Measurements from ENCODE around the gene LRRC27.
"Not testable (repeated sequence)": the region's sequence is repeated elsewhere in the genome, so short reads cannot be mapped to it uniquely, and the experiment has no call there.

LRRC27 gene

GRCh38 chr10:132374176-132374575, 42.2 kb downstream of the LRRC27 start:
- Histone ChIP-seq H3K9me3 (ENCODE audit: low read length) (no peaks in the 10 kb centered on the region), H3K4me3 (ENCODE audit: low read depth in 1 of 2, low read length in 2 of 2) (no peak overlapping the region), H3K27ac (ENCODE audit: low read depth, low read length) (no peak overlapping the region), H3K4me1 (ENCODE audit: insufficient read depth, low read length) (no peaks in the 10 kb centered on the region), H3K36me3 (ENCODE audit: insufficient read depth, low read length) (no peaks in the 10 kb centered on the region), H3K27me3 (ENCODE audit: control insufficient read depth in 1 of 2, insufficient read depth in 2 of 2, low read length in 2 of 2) (no peaks in the 10 kb centered on the region), H3K9ac (ENCODE audit: low read length) (no peak overlapping the region)

DNA sequence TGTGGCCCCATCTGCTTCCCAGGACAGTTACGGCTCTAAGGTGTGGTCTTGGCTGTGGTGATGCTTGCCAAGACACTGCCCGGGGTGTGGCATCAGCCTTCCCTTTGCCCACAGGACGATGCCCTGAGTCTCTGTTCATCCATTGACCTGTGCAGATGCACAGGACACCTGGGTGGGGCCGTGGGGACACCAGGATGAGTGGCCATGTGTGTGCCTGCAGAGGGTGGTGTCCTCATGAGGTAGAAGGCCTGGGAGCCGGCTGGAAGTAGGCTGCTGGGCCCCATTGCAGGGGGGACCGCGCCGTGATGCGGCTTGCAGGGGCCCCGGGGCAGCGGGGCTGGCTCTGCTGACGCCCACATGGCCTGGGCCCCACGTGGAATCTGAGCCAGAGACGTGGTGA, 42.6 kb downstream of the LRRC27 start:
- Histone ChIP-seq H3K36me3 (ENCODE audit: insufficient read depth, low read length) (no peaks in the 10 kb centered on the region), H3K27me3 (ENCODE audit: control insufficient read depth in 1 of 2, insufficient read depth in 2 of 2, low read length in 2 of 2) (no peaks in the 10 kb centered on the region), H3K27ac (ENCODE audit: low read depth, low read length) (no peak overlapping the region), H3K4me3 (ENCODE audit: low read depth in 1 of 2, low read length in 2 of 2) (no peak overlapping the region), H3K9me3 (ENCODE audit: low read length) (no peaks in the 10 kb centered on the region), H3K4me1 (ENCODE audit: insufficient read depth, low read length) (no peaks in the 10 kb centered on the region), H3K9ac (ENCODE audit: low read length) (no peak overlapping the region)

DNA sequence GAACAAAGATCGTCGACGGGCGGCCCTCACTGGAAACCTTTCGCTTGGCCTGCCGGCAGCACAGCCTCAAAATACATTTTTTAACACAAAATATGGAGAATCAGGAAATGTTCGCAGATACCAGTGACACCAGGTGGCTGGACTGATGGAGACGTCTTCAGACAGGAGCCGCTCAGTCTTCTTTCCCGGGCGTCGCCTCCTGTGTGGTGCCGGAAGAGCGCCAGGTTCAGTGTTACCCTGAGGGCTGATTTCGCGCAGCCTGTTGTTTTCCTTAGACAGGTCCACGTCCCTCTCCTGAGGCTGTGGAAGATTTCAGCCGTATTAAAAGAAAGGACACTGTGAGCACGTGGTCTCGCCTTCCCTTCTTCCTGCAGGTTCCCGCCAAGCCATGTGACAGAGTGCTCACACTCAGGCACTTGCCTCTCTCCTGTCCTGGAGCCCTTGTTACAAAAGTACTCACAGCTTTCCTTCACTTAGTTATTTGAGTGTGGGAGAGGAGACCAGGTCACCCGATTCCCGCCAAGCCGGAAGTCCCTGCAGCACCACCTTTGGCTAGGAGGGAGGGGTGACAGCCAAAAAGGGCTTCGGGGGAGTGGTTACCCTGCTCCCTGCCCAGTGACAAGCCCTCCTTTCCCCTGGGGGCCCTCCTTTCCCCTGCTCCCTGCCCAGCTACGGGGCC, 43.3 kb downstream of the LRRC27 start:
- no peak overlapping the region for H3K27ac ChIP-seq (ENCODE audit: low read depth, low read length)
- no peaks in the 10 kb centered on the region for H3K9me3 ChIP-seq (ENCODE audit: low read length)
- no peaks in the 10 kb centered on the region for H3K4me1 ChIP-seq (ENCODE audit: insufficient read depth, low read length)
- no peaks in the 10 kb centered on the region for H3K36me3 ChIP-seq (ENCODE audit: insufficient read depth, low read length)
- H3K4me3 ChIP-seq (ENCODE audit: low read depth in 1 of 2, low read length in 2 of 2): no peak overlapping the region
- H3K27me3 ChIP-seq (ENCODE audit: control insufficient read depth in 1 of 2, insufficient read depth in 2 of 2, low read length in 2 of 2): no peaks in the 10 kb centered on the region
- H3K9ac ChIP-seq (ENCODE audit: low read length): no peak overlapping the region

- H3K9me3 ChIP-seq (ENCODE audit: low read length): no peaks in the 10 kb centered on the region
- H3K36me3 ChIP-seq (ENCODE audit: insufficient read depth, low read length): no peaks in the 10 kb centered on the region
- no peak overlapping the region for H3K4me3 ChIP-seq (ENCODE audit: low read depth in 1 of 2, low read length in 2 of 2)
- H3K27me3 ChIP-seq (ENCODE audit: control insufficient read depth in 1 of 2, insufficient read depth in 2 of 2, low read length in 2 of 2): no peaks in the 10 kb centered on the region
- no peaks in the 10 kb centered on the region for H3K4me1 ChIP-seq (ENCODE audit: insufficient read depth, low read length)
- H3K27ac ChIP-seq (ENCODE audit: low read depth, low read length): no peak overlapping the region
- H3K9ac ChIP-seq (ENCODE audit: low read length): no peak overlapping the region
Observed at GRCh38 chr10:132375795-132376297, 43.9 kb downstream of the LRRC27 start.

DNA sequence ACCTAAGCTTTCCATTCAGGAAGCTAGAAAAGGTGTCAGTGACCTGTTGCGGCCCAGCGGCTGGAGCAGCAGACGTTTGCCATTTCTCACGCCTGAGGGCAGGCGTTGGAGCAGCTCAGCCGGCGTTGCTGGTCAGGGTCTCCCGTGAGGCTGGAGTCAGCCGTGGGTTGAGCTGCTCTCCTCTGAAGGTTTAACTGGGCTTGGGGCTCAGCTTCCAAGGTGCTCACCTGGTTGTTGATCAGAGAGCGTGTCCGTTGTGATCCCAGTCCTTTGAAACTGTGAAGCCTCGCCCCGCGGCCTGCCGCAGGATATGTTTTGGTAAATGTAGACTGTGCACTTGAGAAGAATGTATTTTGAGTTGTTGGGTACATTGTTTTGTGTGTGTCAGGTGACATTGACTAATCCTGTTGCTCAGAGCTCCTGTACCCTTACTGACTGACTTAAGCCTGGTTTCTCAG, 44.4 kb downstream of the LRRC27 start:
- H3K9ac ChIP-seq (ENCODE audit: low read length): no peak overlapping the region
- no peak overlapping the region for H3K27ac ChIP-seq (ENCODE audit: low read depth, low read length)
- no peaks in the 10 kb centered on the region for H3K36me3 ChIP-seq (ENCODE audit: insufficient read depth, low read length)
- no peaks in the 10 kb centered on the region for H3K4me1 ChIP-seq (ENCODE audit: insufficient read depth, low read length)
- H3K27me3 ChIP-seq (ENCODE audit: control insufficient read depth in 1 of 2, insufficient read depth in 2 of 2, low read length in 2 of 2): no peaks in the 10 kb centered on the region
- H3K9me3 ChIP-seq (ENCODE audit: low read length): no peaks in the 10 kb centered on the region
- H3K4me3 ChIP-seq (ENCODE audit: low read depth in 1 of 2, low read length in 2 of 2): no peak overlapping the region

GRCh38 chr10:132377326-132377725, 45.3 kb downstream of the LRRC27 start:
- Histone ChIP-seq H3K4me1 (ENCODE audit: insufficient read depth, low read length) (no peaks in the 10 kb centered on the region), H3K4me3 (ENCODE audit: low read depth in 1 of 2, low read length in 2 of 2) (no peak overlapping the region), H3K27ac (ENCODE audit: low read depth, low read length) (no peak overlapping the region), H3K9me3 (ENCODE audit: low read length) (no peaks in the 10 kb centered on the region), H3K27me3 (ENCODE audit: control insufficient read depth in 1 of 2, insufficient read depth in 2 of 2, low read length in 2 of 2) (no peaks in the 10 kb centered on the region), H3K36me3 (ENCODE audit: insufficient read depth, low read length) (no peaks in the 10 kb centered on the region), H3K9ac (ENCODE audit: low read length) (no peak overlapping the region)

GRCh38 chr10:132379026-132379425, 47.0 kb downstream of the LRRC27 start:
- H3K9ac ChIP-seq (ENCODE audit: low read length); H3K27ac ChIP-seq (ENCODE audit: low read depth, low read length); H3K4me1 ChIP-seq (ENCODE audit: insufficient read depth, low read length); H3K9me3 ChIP-seq (ENCODE audit: low read length); H3K27me3 ChIP-seq (ENCODE audit: control insufficient read depth in 1 of 2, insufficient read depth in 2 of 2, low read length in 2 of 2); H3K36me3 ChIP-seq (ENCODE audit: insufficient read depth, low read length); H3K4me3 ChIP-seq (ENCODE audit: low read depth in 1 of 2, low read length in 2 of 2): not testable (repeated sequence)

GRCh38 chr10:132380986-132381385, 49.0 kb downstream of the LRRC27 start:
- H3K36me3 ChIP-seq (ENCODE audit: insufficient read depth, low read length); H3K27me3 ChIP-seq (ENCODE audit: control insufficient read depth in 1 of 2, insufficient read depth in 2 of 2, low read length in 2 of 2); H3K9me3 ChIP-seq (ENCODE audit: low read length); H3K9ac ChIP-seq (ENCODE audit: low read length); H3K27ac ChIP-seq (ENCODE audit: low read depth, low read length); H3K4me1 ChIP-seq (ENCODE audit: insufficient read depth, low read length); H3K4me3 ChIP-seq (ENCODE audit: low read depth in 1 of 2, low read length in 2 of 2): not testable (repeated sequence)

GRCh38 chr10:132381741-132382140, 49.7 kb downstream of the LRRC27 start:
- Histone ChIP-seq H3K36me3 (ENCODE audit: insufficient read depth, low read length) (no peaks in the 10 kb centered on the region), H3K27ac (ENCODE audit: low read depth, low read length) (no peak overlapping the region), H3K4me1 (ENCODE audit: insufficient read depth, low read length) (no peaks in the 10 kb centered on the region), H3K9ac (ENCODE audit: low read length) (no peak overlapping the region), H3K9me3 (ENCODE audit: low read length) (no peaks in the 10 kb centered on the region), H3K4me3 (ENCODE audit: low read depth in 1 of 2, low read length in 2 of 2) (no peak overlapping the region), H3K27me3 (ENCODE audit: control insufficient read depth in 1 of 2, insufficient read depth in 2 of 2, low read length in 2 of 2) (no peaks in the 10 kb centered on the region)

DNA sequence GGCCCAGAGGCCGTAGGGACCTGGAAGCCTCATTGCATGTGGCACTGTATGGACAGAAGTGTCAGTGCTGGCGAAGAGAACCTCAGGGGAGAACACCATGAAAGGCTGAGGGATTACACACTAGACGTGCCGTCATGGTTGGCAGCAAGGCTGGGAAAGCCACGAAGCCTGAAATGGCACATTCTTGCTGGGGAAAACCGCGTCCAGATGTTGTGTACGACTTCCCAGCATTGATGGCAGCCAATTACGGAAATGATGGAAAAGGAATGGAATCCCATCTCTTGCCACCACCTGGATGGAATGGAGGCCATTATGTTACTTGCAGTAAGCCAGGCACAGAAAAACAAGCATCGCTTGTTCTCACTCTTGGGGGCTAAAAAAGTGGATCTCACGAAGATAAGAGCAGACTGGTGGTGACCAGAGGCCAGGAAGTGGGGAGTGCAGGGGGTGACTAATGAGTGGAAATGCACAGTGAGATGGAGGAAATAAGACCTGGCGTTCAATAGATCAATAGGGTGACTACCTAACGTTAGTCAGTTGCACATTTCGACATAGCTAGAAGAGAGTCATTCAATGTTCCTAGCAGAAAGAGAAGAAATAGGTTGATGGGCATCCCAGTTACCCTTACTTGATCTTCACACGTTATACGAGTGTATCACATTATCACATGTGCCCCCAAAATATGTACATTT, 50.4 kb downstream of the LRRC27 start:
- H3K36me3 ChIP-seq (ENCODE audit: insufficient read depth, low read length): no peaks in the 10 kb centered on the region
- H3K4me3 ChIP-seq (ENCODE audit: low read depth in 1 of 2, low read length in 2 of 2): no peak overlapping the region
- no peaks in the 10 kb centered on the region for H3K27me3 ChIP-seq (ENCODE audit: control insufficient read depth in 1 of 2, insufficient read depth in 2 of 2, low read length in 2 of 2)
- no peaks in the 10 kb centered on the region for H3K9me3 ChIP-seq (ENCODE audit: low read length)
- no peaks in the 10 kb centered on the region for H3K4me1 ChIP-seq (ENCODE audit: insufficient read depth, low read length)
- no peak overlapping the region for H3K27ac ChIP-seq (ENCODE audit: low read depth, low read length)
- H3K9ac ChIP-seq (ENCODE audit: low read length): no peak overlapping the region

DNA sequence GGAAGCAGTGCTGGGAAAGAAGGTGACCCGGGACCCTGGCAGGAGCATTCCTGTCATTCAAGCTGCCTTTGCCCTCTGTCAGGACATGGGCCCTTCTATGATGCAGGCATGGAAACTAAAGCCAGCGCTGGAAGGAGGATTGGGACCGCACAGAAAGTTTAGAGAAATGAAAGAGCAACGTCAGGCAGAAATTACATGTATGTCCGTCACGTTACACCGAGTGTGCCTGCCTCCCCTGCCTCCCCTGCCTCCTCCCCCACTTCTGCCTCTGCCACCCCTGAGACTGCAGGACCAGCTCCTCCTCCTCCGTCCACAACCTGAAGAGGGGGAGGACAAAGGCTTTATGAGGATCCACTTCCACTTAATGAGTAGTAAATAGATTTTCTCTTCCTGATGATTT, 51.1 kb downstream of the LRRC27 start:
- no peak overlapping the region for H3K4me3 ChIP-seq (ENCODE audit: low read depth in 1 of 2, low read length in 2 of 2)
- peaks cover 4% of the 10 kb centered on the region for H3K4me1 ChIP-seq (ENCODE audit: insufficient read depth, low read length)
- no peaks in the 10 kb centered on the region for H3K9me3 ChIP-seq (ENCODE audit: low read length)
- no peaks in the 10 kb centered on the region for H3K27me3 ChIP-seq (ENCODE audit: control insufficient read depth in 1 of 2, insufficient read depth in 2 of 2, low read length in 2 of 2)
- H3K36me3 ChIP-seq (ENCODE audit: insufficient read depth, low read length): no peaks in the 10 kb centered on the region
- no peak overlapping the region for H3K9ac ChIP-seq (ENCODE audit: low read length)
- H3K27ac ChIP-seq (ENCODE audit: low read depth, low read length): no peak overlapping the region

GRCh38 chr10:132383751-132384196, 51.8 kb downstream of the LRRC27 start:
- no peaks in the 10 kb centered on the region for H3K27me3 ChIP-seq (ENCODE audit: control insufficient read depth in 1 of 2, insufficient read depth in 2 of 2, low read length in 2 of 2)
- H3K27ac ChIP-seq (ENCODE audit: low read depth, low read length): no peak overlapping the region
- no peaks in the 10 kb centered on the region for H3K9me3 ChIP-seq (ENCODE audit: low read length)
- H3K9ac ChIP-seq (ENCODE audit: low read length): no peak overlapping the region
- no peak overlapping the region for H3K4me3 ChIP-seq (ENCODE audit: low read depth in 1 of 2, low read length in 2 of 2)
- peaks cover 4% of the 10 kb centered on the region for H3K4me1 ChIP-seq (ENCODE audit: insufficient read depth, low read length)
- no peaks in the 10 kb centered on the region for H3K36me3 ChIP-seq (ENCODE audit: insufficient read depth, low read length)

All from muscle layer of colon (tissue), 2 donors.